Activated naive CD8-positive, alpha-beta T cell (primary cell): Measurements from ENCODE around the gene EPN1.

Experiments used
- H3K27ac Mint-ChIP-seq: one replicate; pipeline ENCODE4 v1.8.0; 2021; ENCODE audit warnings: mixed read lengths
- H3K27me3 Mint-ChIP-seq: one replicate; pipeline ENCODE4 v1.8.0; 2021; ENCODE audit warnings: mixed read lengths
- H3K36me3 Mint-ChIP-seq: one replicate; pipeline ENCODE4 v1.8.0; 2021; ENCODE audit warnings: mixed read lengths
- H3K4me1 Mint-ChIP-seq: one replicate; pipeline ENCODE4 v1.8.0; 2021; ENCODE audit warnings: low read depth, mixed read lengths
- H3K4me3 Mint-ChIP-seq: one replicate; pipeline ENCODE4 v1.8.0; 2021; ENCODE audit warnings: mild to moderate bottlenecking, mixed read lengths
- H3K9me3 Mint-ChIP-seq: one replicate; pipeline ENCODE4 v1.8.0; 2021; ENCODE audit warnings: low read depth, mixed read lengths

The EPN1 gene

GRCh38 chr19:55652311-55653128 is 22.5 kb upstream of the EPN1 start:
- Mint-ChIP-seq H3K27me3 (no peaks in the 10 kb centered on the region), H3K27ac (peak overlapping the region; percentile 22), H3K36me3 (peaks cover 11% of the 10 kb centered on the region), H3K9me3 (no peaks in the 10 kb centered on the region), H3K4me1 (peaks cover 27% of the 10 kb centered on the region), H3K4me3 (peak overlapping the region; percentile 30)

- peak overlapping the region; percentile 96 for H3K27ac Mint-ChIP-seq
- peak overlapping the region; percentile 92 for H3K4me3 Mint-ChIP-seq
- H3K36me3 Mint-ChIP-seq, result peaks cover 11% of the 10 kb centered on the region
- no peaks in the 10 kb centered on the region for H3K9me3 Mint-ChIP-seq
- H3K27me3 Mint-ChIP-seq, result no peaks in the 10 kb centered on the region
- peaks cover 31% of the 10 kb centered on the region for H3K4me1 Mint-ChIP-seq
Observed at GRCh38 chr19:55653651-55654322, 21.2 kb upstream of the EPN1 start.

GRCh38 chr19:55654323-55654867 is 20.6 kb upstream of the EPN1 start:
- H3K27me3 Mint-ChIP-seq, result no peaks in the 10 kb centered on the region
- H3K9me3 Mint-ChIP-seq, result no peaks in the 10 kb centered on the region
- H3K4me1 Mint-ChIP-seq, result peaks cover 29% of the 10 kb centered on the region
- H3K4me3 Mint-ChIP-seq, result peak overlapping the region; percentile 92
- H3K27ac Mint-ChIP-seq, result peak overlapping the region; percentile 96
- peaks cover 11% of the 10 kb centered on the region for H3K36me3 Mint-ChIP-seq

GRCh38 chr19:55654868-55655647 is 20.0 kb upstream of the EPN1 start, which contains the start of gene U2AF2:
U2AF2 (plus strand) TSS chr19:55655035; CDS start chr19:55655105, 70 bp downstream.
- Mint-ChIP-seq H3K4me1 (peaks cover 29% of the 10 kb centered on the region), H3K27me3 (no peaks in the 10 kb centered on the region), H3K9me3 (no peaks in the 10 kb centered on the region), H3K36me3 (peaks cover 13% of the 10 kb centered on the region), H3K27ac (peak within 1 kb of the TSS; percentile 99), H3K4me3 (peak within 1 kb of the TSS; percentile 98)

GRCh38 chr19:55655648-55656040 is 19.4 kb upstream of the EPN1 start:
- peak overlapping the region; percentile 98 for H3K4me3 Mint-ChIP-seq
- no peaks in the 10 kb centered on the region for H3K27me3 Mint-ChIP-seq
- H3K27ac Mint-ChIP-seq, result peak overlapping the region; percentile 99
- H3K4me1 Mint-ChIP-seq, result peaks cover 23% of the 10 kb centered on the region
- H3K36me3 Mint-ChIP-seq, result peaks cover 13% of the 10 kb centered on the region
- H3K9me3 Mint-ChIP-seq, result no peaks in the 10 kb centered on the region

GRCh38 chr19:55656552-55656951 is 18.5 kb upstream of the EPN1 start:
- H3K27ac Mint-ChIP-seq, result peak overlapping the region; percentile 99
- no peaks in the 10 kb centered on the region for H3K27me3 Mint-ChIP-seq
- peaks cover 13% of the 10 kb centered on the region for H3K36me3 Mint-ChIP-seq
- H3K4me3 Mint-ChIP-seq, result peak overlapping the region; percentile 98
- H3K9me3 Mint-ChIP-seq, result no peaks in the 10 kb centered on the region
- H3K4me1 Mint-ChIP-seq, result peaks cover 21% of the 10 kb centered on the region

- H3K36me3 Mint-ChIP-seq, result peaks cover 15% of the 10 kb centered on the region
- no peaks in the 10 kb centered on the region for H3K27me3 Mint-ChIP-seq
- peak overlapping the region; percentile 99 for H3K27ac Mint-ChIP-seq
- peaks cover 24% of the 10 kb centered on the region for H3K4me1 Mint-ChIP-seq
- H3K4me3 Mint-ChIP-seq, result peak overlapping the region; percentile 98
- no peaks in the 10 kb centered on the region for H3K9me3 Mint-ChIP-seq
Observed at GRCh38 chr19:55656988-55657747, 17.9 kb upstream of the EPN1 start.

- Mint-ChIP-seq H3K4me3 (peak overlapping the region; percentile 98), H3K27me3 (no peaks in the 10 kb centered on the region), H3K9me3 (no peaks in the 10 kb centered on the region), H3K27ac (no peak overlapping the region), H3K4me1 (peaks cover 36% of the 10 kb centered on the region), H3K36me3 (peaks cover 15% of the 10 kb centered on the region)
Observed at GRCh38 chr19:55658846-55659459, 16.1 kb upstream of the EPN1 start.

- Mint-ChIP-seq H3K36me3 (peaks cover 15% of the 10 kb centered on the region), H3K27me3 (no peaks in the 10 kb centered on the region), H3K4me1 (peaks cover 36% of the 10 kb centered on the region), H3K4me3 (peak overlapping the region; percentile 64), H3K9me3 (no peaks in the 10 kb centered on the region), H3K27ac (peak overlapping the region; percentile 22)
Observed at GRCh38 chr19:55659822-55660221, 15.2 kb upstream of the EPN1 start.

GRCh38 chr19:55660404-55660803 is 14.6 kb upstream of the EPN1 start:
- peaks cover 36% of the 10 kb centered on the region for H3K4me1 Mint-ChIP-seq
- H3K27me3 Mint-ChIP-seq, result no peaks in the 10 kb centered on the region
- no peaks in the 10 kb centered on the region for H3K9me3 Mint-ChIP-seq
- peak overlapping the region; percentile 34 for H3K27ac Mint-ChIP-seq
- H3K36me3 Mint-ChIP-seq, result peaks cover 15% of the 10 kb centered on the region
- peak overlapping the region; percentile 20 for H3K4me3 Mint-ChIP-seq

- Mint-ChIP-seq H3K9me3 (no peaks in the 10 kb centered on the region), H3K36me3 (peaks cover 11% of the 10 kb centered on the region), H3K27ac (no peak overlapping the region), H3K4me1 (peaks cover 39% of the 10 kb centered on the region), H3K4me3 (no peak overlapping the region), H3K27me3 (no peaks in the 10 kb centered on the region)
Observed at GRCh38 chr19:55660991-55661390, 14.0 kb upstream of the EPN1 start.

- H3K4me1 Mint-ChIP-seq, result peaks cover 45% of the 10 kb centered on the region
- no peak overlapping the region for H3K27ac Mint-ChIP-seq
- H3K4me3 Mint-ChIP-seq, result no peak overlapping the region
- H3K27me3 Mint-ChIP-seq, result no peaks in the 10 kb centered on the region
- H3K36me3 Mint-ChIP-seq, result peaks cover 5% of the 10 kb centered on the region
- no peaks in the 10 kb centered on the region for H3K9me3 Mint-ChIP-seq
Observed at GRCh38 chr19:55661826-55662225, 13.2 kb upstream of the EPN1 start.

- Mint-ChIP-seq H3K27me3 (no peaks in the 10 kb centered on the region), H3K9me3 (no peaks in the 10 kb centered on the region), H3K4me3 (no peak overlapping the region), H3K4me1 (peaks cover 35% of the 10 kb centered on the region), H3K36me3 (peaks cover 5% of the 10 kb centered on the region), H3K27ac (peak overlapping the region; percentile 50)
Observed at GRCh38 chr19:55663846-55664536, 11.0 kb upstream of the EPN1 start.
